ENCODE results near the gene ITLN1.

DNA sequence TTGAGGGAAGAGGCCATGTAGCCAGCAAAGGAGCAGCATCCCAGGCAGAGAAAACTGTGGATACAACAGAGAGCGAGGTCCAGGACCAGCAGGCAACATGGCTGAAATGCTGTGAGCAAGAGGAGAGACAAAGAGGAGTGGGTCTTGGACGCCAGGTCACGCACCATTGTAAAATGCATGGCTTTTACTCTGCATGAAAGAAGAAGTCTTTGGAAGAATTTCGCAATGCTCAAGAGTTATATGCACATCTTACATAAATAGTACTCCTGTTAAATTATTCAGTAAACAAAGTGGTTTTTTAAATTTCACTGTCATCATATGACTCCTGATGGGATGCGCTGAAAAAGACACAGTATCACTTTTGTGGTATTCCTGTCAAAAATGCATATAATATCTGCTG is 25.8 kb downstream of the ITLN1 start:
- no peak for TF ChIP-seq CTCF (IDR thresholded peaks at IDR 0.05)
- TF ChIP-seq POLR2A (IDR thresholded peaks at IDR 0.05), result no peak
- TF ChIP-seq POLR2AphosphoS5 (IDR thresholded peaks at IDR 0.05), result no peak

Data from transverse colon (tissue), 4 donors.